Activated effector memory CD4-positive, alpha-beta T cell treated with anti-CD3 and anti-CD28 coated beads, Interleukin-2, amount 50 U/mL, for 16 hours (primary cell): Measurements from ENCODE around the gene PLB1.

Experiments used
- DNase-seq: peaks from one replicate; pipeline ENCODE4 v3.0.0-alpha.2; 2020

PLB1 gene

GRCh38 chr2:28630341-28630740 is 134.5 kb downstream of the PLB1 start:
- DNase-seq: no peak

GRCh38 chr2:28631514-28632206 is 135.8 kb downstream of the PLB1 start:
- DNase-seq: no peak

- no peak for DNase-seq
Observed at GRCh38 chr2:28632791-28633190, 136.9 kb downstream of the PLB1 start.

- no peak for DNase-seq
Observed at GRCh38 chr2:28633204-28633603, 137.3 kb downstream of the PLB1 start.

GRCh38 chr2:28633746-28634145 is 137.9 kb downstream of the PLB1 start:
- no peak for DNase-seq

- no peak for DNase-seq
Observed at GRCh38 chr2:28635191-28635611, 139.3 kb downstream of the PLB1 start.

GRCh38 chr2:28636491-28636890 is 140.6 kb downstream of the PLB1 start:
- no peak for DNase-seq

- DNase-seq: no peak
Observed at GRCh38 chr2:28637066-28638047, 141.5 kb downstream of the PLB1 start.

- no peak for DNase-seq
Observed at GRCh38 chr2:28638102-28638501, 142.2 kb downstream of the PLB1 start.

GRCh38 chr2:28639092-28639691 is 143.3 kb downstream of the PLB1 start:
- DNase-seq: no peak

- no peak for DNase-seq
Observed at GRCh38 chr2:28639836-28640235, 144.0 kb downstream of the PLB1 start.

GRCh38 chr2:28640260-28640907 is 144.5 kb downstream of the PLB1 start:
- no peak for DNase-seq

GRCh38 chr2:28640908-28641300 is 145.0 kb downstream of the PLB1 start:
- no peak for DNase-seq

- no peak for DNase-seq
Observed at GRCh38 chr2:28642796-28643195, 146.9 kb downstream of the PLB1 start.

GRCh38 chr2:28643327-28643726 is 147.5 kb downstream of the PLB1 start:
- DNase-seq: no peak

- no peak for DNase-seq
Observed at GRCh38 chr2:28643911-28644334, 148.1 kb downstream of the PLB1 start.

GRCh38 chr2:28644760-28645159 is 148.9 kb downstream of the PLB1 start:
- no peak for DNase-seq

GRCh38 chr2:28645553-28645952 is 149.7 kb downstream of the PLB1 start:
- no peak for DNase-seq

GRCh38 chr2:28647682-28648081 is 151.8 kb downstream of the PLB1 start:
- DNase-seq: no peak

GRCh38 chr2:28648147-28648546 is 152.3 kb downstream of the PLB1 start:
- no peak for DNase-seq

GRCh38 chr2:28648671-28649395 is 153.0 kb downstream of the PLB1 start:
- no peak for DNase-seq
